Measurements from ENCODE around the gene DUT. TPM values are rescaled to one million over a fixed set of nuclear protein-coding genes. Genes with fewer than 3 reads are reported as not detected.

DUT gene
- total and polyA plus RNA-seq, 7 donors: 29.5 to 56.0 (median 37.4) TPM

- Histone ChIP-seq H3K27ac (no peak overlapping the region), H3K36me3 (ENCODE audit: insufficient read depth in 1 of 2, low read depth in 1 of 2) (no peaks in the 10 kb centered on the region), H3K4me3 (no peak overlapping the region), H3K27me3 (ENCODE audit: insufficient read depth in 3 of 3, low read length in 2 of 3) (no peaks in the 10 kb centered on the region), H3K4me1 (no peaks in the 10 kb centered on the region), H3K9me3 (no peaks in the 10 kb centered on the region)
- intact Hi-C loops (cut with DNase I): loop anchor here (5.0 to 10.0 kb wide), 4 partner anchors 286 to 1164 kb away; partner anchors contain the start of gene FBN1 (in 1 of the 2)
- TF ChIP-seq CTCF (IDR thresholded peaks at IDR 0.05): peak; percentile 52
- WGBS, 3 donors: 24 to 47% (median 28%) methylated on average over 3 of the region's 3 CpGs
- ATAC-seq (peak in 1 of 4 donors; percentile 67), DNase-seq (no peak)
Observed at GRCh38 chr15:48358229-48359152, 27.3 kb downstream of the DUT start.

- DNase-seq (no peak), ATAC-seq (no peak)
- Histone ChIP-seq H3K4me1 (no peaks in the 10 kb centered on the region), H3K27ac (no peak overlapping the region), H3K4me3 (no peak overlapping the region), H3K36me3 (ENCODE audit: insufficient read depth in 1 of 2, low read depth in 1 of 2) (no peaks in the 10 kb centered on the region), H3K27me3 (ENCODE audit: insufficient read depth in 3 of 3, low read length in 2 of 3) (no peaks in the 10 kb centered on the region), H3K9me3 (no peaks in the 10 kb centered on the region)
- no peak for TF ChIP-seq CTCF (IDR thresholded peaks at IDR 0.05)
- intact Hi-C loops (cut with DNase I): no loop called here
- 78 to 85% (median 79%) methylated on average over 2 of the region's 2 CpGs for WGBS, 3 donors
Observed at GRCh38 chr15:48360841-48361240, 29.6 kb downstream of the DUT start.

GRCh38 chr15:48361685-48362084, 30.5 kb downstream of the DUT start:
- Histone ChIP-seq H3K36me3 (ENCODE audit: insufficient read depth in 1 of 2, low read depth in 1 of 2) (no peaks in the 10 kb centered on the region), H3K9me3 (no peaks in the 10 kb centered on the region), H3K4me1 (no peaks in the 10 kb centered on the region), H3K27ac (no peak overlapping the region), H3K4me3 (no peak overlapping the region), H3K27me3 (ENCODE audit: insufficient read depth in 3 of 3, low read length in 2 of 3) (no peaks in the 10 kb centered on the region)
- no peak for ATAC-seq
- TF ChIP-seq CTCF (IDR thresholded peaks at IDR 0.05): no peak
- 76 to 81% (median 77%) methylated on average over 2 of the region's 2 CpGs for WGBS, 3 donors
- intact Hi-C loops (cut with DNase I): no loop called here
- DNase-seq: no peak

- intact Hi-C loops (cut with DNase I): no loop called here
Observed at GRCh38 chr15:48363474-48363873, 32.2 kb downstream of the DUT start.

More at GRCh38 chr15:48363474-48363873, 32.2 kb downstream of the DUT start:
- Histone ChIP-seq H3K36me3 (ENCODE audit: insufficient read depth in 1 of 2, low read depth in 1 of 2) (no peaks in the 10 kb centered on the region), H3K9me3 (no peaks in the 10 kb centered on the region), H3K27me3 (ENCODE audit: insufficient read depth in 3 of 3, low read length in 2 of 3) (no peaks in the 10 kb centered on the region), H3K4me3 (no peak overlapping the region), H3K27ac (no peak overlapping the region), H3K4me1 (no peaks in the 10 kb centered on the region)
- WGBS, 3 donors: 50 to 73% (median 59%) methylated on average over 5 of the region's 5 CpGs
- no peak for ATAC-seq
- DNase-seq: no peak
- TF ChIP-seq CTCF (IDR thresholded peaks at IDR 0.05): no peak

Measured in psoas muscle (tissue), 8 donors.